OCI-LY3 (cell line): Measurements from ENCODE around the gene ARHGDIA.

ENCODE experiments used
- H2AFZ ChIP-seq: fragments of 200-600, 300-600 bp; shearing (Covaris generic); 2 replicates; pipeline ENCODE4 v1.6.0; 2014; ENCODE audit warnings: antibody characterized with exemption, low read depth, low read length
- H3K27ac ChIP-seq: fragments of 200-600, 300-600 bp; sonication (generic); 2 replicates; pipeline ENCODE4 v1.5.1; 2014; ENCODE audit warnings: mild to moderate bottlenecking, low read length, moderate library complexity, mixed read lengths
- H3K27me3 ChIP-seq: fragments of 200-600, 300-600 bp; sonication (generic); 2 replicates; pipeline ENCODE4 v1.6.1; 2014; ENCODE audit warnings: low read depth, low read length, mixed read lengths
- H3K36me3 ChIP-seq: fragments of 200-600, 300-600 bp; sonication (generic); replicated peaks from 2 replicates; pipeline ENCODE3; 2014; ENCODE audit warnings: low read depth, low read length, mixed read lengths
- H3K4me1 ChIP-seq: fragments of 300-600, 200-600 bp; sonication (generic); 2 replicates; pipeline ENCODE4 v1.6.1; 2014; ENCODE audit warnings: low read length, mixed read lengths
- H3K4me2 ChIP-seq: fragments of 200-600, 300-600 bp; sonication (generic); 2 replicates; pipeline ENCODE4 v1.6.1; 2014; ENCODE audit warnings: low read length, mixed read lengths
- H3K4me3 ChIP-seq: fragments of 300-600, 200-600 bp; sonication (generic); 2 replicates; pipeline ENCODE4 v1.5.1; 2014; ENCODE audit warnings: antibody characterized with exemption, mild to moderate bottlenecking, low read length, moderate library complexity
- H3K79me2 ChIP-seq: fragments of 300-600, 200-600 bp; shearing (Covaris generic); 2 replicates; pipeline ENCODE4 v1.6.1; 2014; ENCODE audit warnings: mild to moderate bottlenecking, low read length, mixed read lengths
- H3K9ac ChIP-seq: fragments of 300-600, 200-600 bp; shearing (Covaris generic); 2 replicates; pipeline ENCODE4 v1.6.0; 2014; ENCODE audit warnings: mild to moderate bottlenecking, low read length, moderate library complexity
- H3K9me3 ChIP-seq: fragments of 200-600, 300-600 bp; shearing (Covaris generic); 2 replicates; pipeline ENCODE4 v1.6.1; 2014; ENCODE audit warnings: low read length, mixed read lengths; ENCODE audit not compliant: insufficient read depth
- H4K20me1 ChIP-seq: fragments of 200-600, 300-600 bp; sonication (generic); 2 replicates; pipeline ENCODE4 v1.6.1; 2016; ENCODE audit warnings: low read length, mixed read lengths; ENCODE audit not compliant: insufficient read depth
- CTCF ChIP-seq: fragments of 200-600, 300-600 bp; sonication (generic); IDR thresholded peaks from 2 replicates; pipeline ENCODE4 v1.5.1; 2014; ENCODE audit warnings: antibody characterized with exemption, low read length, low read depth
- EZH2phosphoT487 ChIP-seq: fragments of 200-600 bp; shearing (Covaris generic); IDR thresholded peaks from 2 replicates; pipeline ENCODE4 v1.6.1; 2018; ENCODE audit warnings: antibody characterized with exemption, mixed run types, low read depth

ARHGDIA gene

GRCh38 chr17:81907219-81908145 is 36.3 kb upstream of the ARHGDIA start:
- Histone ChIP-seq H3K36me3 (peaks cover 19% of the 10 kb centered on the region), H3K79me2 (0 out of 2 replicates have a peak, but pooled peaks cover 9% of the 10 kb centered on the region)

GRCh38 chr17:81906476-81907218 is 35.5 kb upstream of the ARHGDIA start:
- H3K27ac ChIP-seq: no peak overlapping the region
- H3K4me1 ChIP-seq: peaks cover 7% of the 10 kb centered on the region
- H3K27me3 ChIP-seq: no peaks in the 10 kb centered on the region
- no peaks in the 10 kb centered on the region for H3K9me3 ChIP-seq
- H3K4me3 ChIP-seq: no peak overlapping the region
- no peak overlapping the region for H3K9ac ChIP-seq
- 0 out of 2 replicates have a peak, but pooled peaks cover 9% of the 10 kb centered on the region for H3K79me2 ChIP-seq
- TF ChIP-seq CTCF (0 out of 2 replicates have a peak, but pooled peaks have one; percentile 17), EZH2phosphoT487 (no peak)
- H3K36me3 ChIP-seq: peaks cover 15% of the 10 kb centered on the region
- H3K4me2 ChIP-seq: no peak overlapping the region
- no peak overlapping the region for H2AFZ ChIP-seq
- 0 out of 2 replicates have a peak, but pooled peaks cover under 1% of the 10 kb centered on the region for H4K20me1 ChIP-seq

More at GRCh38 chr17:81907219-81908145, 36.3 kb upstream of the ARHGDIA start:
- Histone ChIP-seq H3K9me3 (no peaks in the 10 kb centered on the region), H3K27ac (no peak overlapping the region), H3K9ac (no peak overlapping the region), H3K4me3 (no peak overlapping the region), H4K20me1 (0 out of 2 replicates have a peak, but pooled peaks cover 4% of the 10 kb centered on the region), H3K4me2 (no peak overlapping the region), H3K27me3 (no peaks in the 10 kb centered on the region), H3K4me1 (peaks cover 7% of the 10 kb centered on the region), H2AFZ (no peak overlapping the region)
- TF ChIP-seq CTCF: 0 out of 2 replicates have a peak, but pooled peaks have one; percentile 7
- no peak for TF ChIP-seq EZH2phosphoT487

- TF ChIP-seq EZH2phosphoT487: no peak
- TF ChIP-seq CTCF: no peak
- H3K79me2 ChIP-seq: 0 out of 2 replicates have a peak, but pooled peaks cover 9% of the 10 kb centered on the region
- H3K27ac ChIP-seq: no peak overlapping the region
- H4K20me1 ChIP-seq: no peaks in the 10 kb centered on the region
- no peaks in the 10 kb centered on the region for H3K27me3 ChIP-seq
- H3K4me3 ChIP-seq: no peak overlapping the region
- H3K36me3 ChIP-seq: peaks cover 15% of the 10 kb centered on the region
- no peak overlapping the region for H3K9ac ChIP-seq
- H3K4me1 ChIP-seq: peaks cover 7% of the 10 kb centered on the region
- H3K9me3 ChIP-seq: no peaks in the 10 kb centered on the region
- no peak overlapping the region for H3K4me2 ChIP-seq
- H2AFZ ChIP-seq: no peak overlapping the region
Observed at GRCh38 chr17:81905993-81906392, 34.9 kb upstream of the ARHGDIA start.
